PC-9 (cell line): ENCODE data around the gene UBE2V1. TPM values are rescaled to one million over a fixed set of nuclear protein-coding genes. Genes with fewer than 3 reads are reported as not detected.

Experiments used
- BruUV-seq: library from RNA; stranded (reverse); fragments of 400-500 nt; replicated peaks from 2 replicates; lab custom pipeline; 2021; lab: Mats Ljungman, UMichigan
- CTCF ChIA-PET: fragments of 300-600 bp; sonication (Branson Sonifier 250); formaldehyde crosslinking; loops from one replicate; lab custom pipeline; 2022; ENCODE audit warnings: antibody characterized with exemption; lab: Charles Lee
- POLR2A ChIA-PET: fragments of 300-600 bp; sonication (Branson Sonifier 250); formaldehyde crosslinking; loops from one replicate; lab custom pipeline; 2022; ENCODE audit warnings: antibody characterized with exemption; ENCODE audit not compliant: unreplicated experiment; lab: Charles Lee
- DNase-seq, 2 experiments: peaks; one replicate each; pipeline versions ENCODE4 v3.0.0 to v3.0.0-alpha.2; 2015 to 2022; ENCODE audit warnings: mixed read lengths in 1 of 2
- H2AFZ ChIP-seq: fragments of 200-600 bp; sonication (generic); 2 replicates; pipeline ENCODE4 v1.8.1; 2017; ENCODE audit warnings: antibody characterized with exemption
- H3F3A ChIP-seq: fragments of 200-600 bp; sonication (generic); 2 replicates; pipeline ENCODE4 v1.8.1; 2017; ENCODE audit warnings: antibody characterized with exemption, mild to moderate bottlenecking, low read depth; ENCODE audit not compliant: insufficient read depth
- H3K27ac ChIP-seq: fragments of 200-600 bp; sonication (generic); 2 replicates; pipeline ENCODE4 v1.6.1; 2016; ENCODE audit warnings: mixed run types
- H3K27me3 ChIP-seq: fragments of 200-600 bp; sonication (generic); 2 replicates; pipeline ENCODE4 v1.6.1; 2016; ENCODE audit warnings: low read depth, mixed run types; ENCODE audit not compliant: insufficient read depth
- H3K36me3 ChIP-seq: fragments of 200-600 bp; sonication (generic); 2 replicates; pipeline ENCODE4 v1.6.1; 2016; ENCODE audit warnings: low read depth, mixed run types
- H3K4me1 ChIP-seq: fragments of 200-600 bp; sonication (generic); replicated peaks from 2 replicates; pipeline ENCODE4 v1.6.1; 2016; ENCODE audit warnings: mixed run types; ENCODE audit not compliant: insufficient read depth
- H3K4me2 ChIP-seq: fragments of 200-600 bp; sonication (generic); 2 replicates; pipeline ENCODE4 v1.6.1; 2017; ENCODE audit warnings: mixed run types
- H3K4me3 ChIP-seq: fragments of 200-600 bp; sonication (generic); 2 replicates; pipeline ENCODE4 v1.6.1; 2016; ENCODE audit warnings: mixed run types
- H3K79me2 ChIP-seq: fragments of 200-600 bp; sonication (generic); 2 replicates; pipeline ENCODE4 v1.6.1; 2017; ENCODE audit warnings: low read depth, mixed run types
- H3K9me2 ChIP-seq: fragments of 200-600 bp; sonication (generic); 2 replicates; pipeline ENCODE4 v1.8.1; 2017; ENCODE audit warnings: mild to moderate bottlenecking; ENCODE audit not compliant: insufficient read depth
- H3K9me3 ChIP-seq: fragments of 200-600 bp; sonication (generic); 2 replicates; pipeline ENCODE4 v1.8.1; 2016; ENCODE audit warnings: low read depth; ENCODE audit not compliant: insufficient read depth
- H4K20me1 ChIP-seq: fragments of 200-600 bp; sonication (generic); 2 replicates; pipeline ENCODE4 v1.8.1; 2017; ENCODE audit not compliant: insufficient read depth
- CTCF ChIP-seq: fragments of 200-600 bp; sonication (generic); conservative IDR thresholded peaks from 2 replicates; pipeline ENCODE4 v1.6.1; 2017; ENCODE audit warnings: mixed run types, antibody characterized with exemption, mild to moderate bottlenecking, moderate library complexity
- EZH2 ChIP-seq: fragments of 200-600 bp; sonication (generic); IDR thresholded peaks from 2 replicates; pipeline ENCODE4 v1.8.0; 2017; ENCODE audit warnings: antibody characterized with exemption, low read depth
- intact Hi-C: fragments of 100-400 bp; cut with micrococcal nuclease; formaldehyde crosslinking; loops from one replicate; pipeline ENCODE4 v1.10.0; 2022; ENCODE audit not compliant: unreplicated experiment
- total RNA-seq: library from RNA; stranded (reverse); gene quantifications from 2 replicates; pipeline ENCODE4 v1.2.3, GENCODE V29; 2021

Gene UBE2V1
- total RNA-seq, 1 experiment from 2014 or later = 174 TPM

- peaks cover 20% of the 10 kb centered on the region for H3F3A ChIP-seq
- peaks cover 11% of the 10 kb centered on the region for H4K20me1 ChIP-seq
- TF ChIP-seq EZH2 (no peak), CTCF (no peak)
- no peaks in the 10 kb centered on the region for H3K27me3 ChIP-seq
- H3K9me3 ChIP-seq = no peaks in the 10 kb centered on the region
- H3K4me2 ChIP-seq = peak overlapping the region; percentile 89
- ChIA-PET CTCF (interaction anchor here (0.5 to 2.2 kb wide), 8 partner anchors 37 to 222 kb away, joined by 3 to 16 read pairs (median 4); partner anchors contain the start of gene PEDS1), POLR2A (interaction anchor here (0.5 to 1.3 kb wide), 10 partner anchors 10 to 648 kb away, joined by 3 to 12 read pairs (median 4); partner anchors contain the start of gene PEDS1)
- peaks cover 43% of the 10 kb centered on the region for H3K79me2 ChIP-seq
- peaks cover 4% of the 10 kb centered on the region; the same call in 1 of the 2 replicates for H3K36me3 ChIP-seq
- H2AFZ ChIP-seq = peak overlapping the region; percentile 96
- no peaks in the 10 kb centered on the region for H3K9me2 ChIP-seq
- no TSS peak for BruUV-seq
- intact Hi-C loops = no loop called here
- peak overlapping the region; percentile 73 for H3K4me3 ChIP-seq
- H3K27ac ChIP-seq = peak overlapping the region; percentile 20; the same call in 1 of the 2 replicates
- peaks cover 27% of the 10 kb centered on the region for H3K4me1 ChIP-seq
- peak; percentile 90 to 95 for DNase-seq
Observed at GRCh38 chr20:50115591-50116367, 2.8 kb upstream of the UBE2V1 start.

- DNase-seq = no peak
- POLR2A ChIA-PET = interaction anchor here (0.5 to 1.3 kb wide), 8 partner anchors 9 to 633 kb away, joined by 3 to 14 read pairs (median 6); partner anchors contain the start of gene PEDS1
Observed at GRCh38 chr20:50115041-50115512, 2.1 kb upstream of the UBE2V1 start.

More at GRCh38 chr20:50115041-50115512, 2.1 kb upstream of the UBE2V1 start:
- Histone ChIP-seq H3K4me1 (peaks cover 34% of the 10 kb centered on the region), H3K4me2 (peak overlapping the region; percentile 89), H2AFZ (peak overlapping the region; percentile 96), H3K9me3 (no peaks in the 10 kb centered on the region), H3K27ac (peak overlapping the region; percentile 20; the same call in 1 of the 2 replicates), H3F3A (peaks cover 28% of the 10 kb centered on the region), H3K9me2 (no peaks in the 10 kb centered on the region), H4K20me1 (peaks cover 18% of the 10 kb centered on the region), H3K27me3 (no peaks in the 10 kb centered on the region), H3K36me3 (peaks cover 5% of the 10 kb centered on the region; the same call in 1 of the 2 replicates), H3K4me3 (peak overlapping the region; percentile 73), H3K79me2 (peaks cover 50% of the 10 kb centered on the region)
- CTCF ChIA-PET = interaction anchor here (0.5 to 2.2 kb wide), 5 partner anchors 38 to 222 kb away, joined by 3 to 10 read pairs (median 5); partner anchors contain the start of gene PEDS1
- intact Hi-C loops = no loop called here
- no peak for TF ChIP-seq EZH2
- no peak for TF ChIP-seq CTCF
- no TSS peak for BruUV-seq
